NCI-H187 (cell line): Measurements from ENCODE around the gene PRKCG.

Experiments used
- DNase-seq, 2 experiments: peaks; one replicate each; lab custom pipeline; 2025; lab: John Stamatoyannopoulos, UW

Gene PRKCG

DNA sequence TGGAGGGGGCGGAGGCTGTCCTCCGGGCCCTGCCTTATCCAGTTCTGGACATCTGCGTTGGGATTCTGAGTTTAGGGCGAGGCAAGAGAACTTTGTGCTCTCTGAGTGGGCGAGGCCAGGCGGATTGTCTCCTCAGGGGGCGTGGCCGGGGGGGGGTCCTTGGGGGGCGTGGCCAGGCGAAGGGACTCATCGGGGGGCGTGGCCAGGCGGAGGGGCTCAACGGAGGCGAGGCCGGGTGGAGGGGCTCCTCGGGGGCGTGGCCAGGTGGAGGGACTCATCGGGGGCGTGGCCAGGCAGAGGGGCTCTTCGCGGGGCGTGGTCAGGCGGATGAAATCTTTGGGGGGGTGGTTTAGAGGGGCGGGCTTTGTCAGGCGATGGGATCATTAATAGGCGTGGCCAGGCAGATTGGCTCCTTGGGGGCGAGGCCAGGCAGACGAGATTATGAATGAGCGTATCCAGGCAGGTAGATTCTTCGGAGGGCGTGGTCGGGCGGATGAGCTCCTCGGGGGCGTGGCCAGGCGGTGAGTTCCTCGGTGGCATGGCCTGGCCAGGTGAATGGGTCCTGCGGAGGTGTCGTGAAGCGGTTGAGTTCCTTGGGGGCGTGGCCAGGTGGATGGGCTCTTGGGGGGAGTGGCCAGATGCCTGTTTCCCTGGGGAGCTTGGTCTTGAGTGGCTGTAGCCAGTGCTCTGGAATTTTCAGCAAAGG, 16.8 kb downstream of the PRKCG start:
- no peak for DNase-seq

- no peak for DNase-seq
Observed at GRCh38 chr19:53900191-53900860, 18.3 kb downstream of the PRKCG start.

- no peak for DNase-seq
Observed at GRCh38 chr19:53903055-53903680, 21.2 kb downstream of the PRKCG start.

DNA sequence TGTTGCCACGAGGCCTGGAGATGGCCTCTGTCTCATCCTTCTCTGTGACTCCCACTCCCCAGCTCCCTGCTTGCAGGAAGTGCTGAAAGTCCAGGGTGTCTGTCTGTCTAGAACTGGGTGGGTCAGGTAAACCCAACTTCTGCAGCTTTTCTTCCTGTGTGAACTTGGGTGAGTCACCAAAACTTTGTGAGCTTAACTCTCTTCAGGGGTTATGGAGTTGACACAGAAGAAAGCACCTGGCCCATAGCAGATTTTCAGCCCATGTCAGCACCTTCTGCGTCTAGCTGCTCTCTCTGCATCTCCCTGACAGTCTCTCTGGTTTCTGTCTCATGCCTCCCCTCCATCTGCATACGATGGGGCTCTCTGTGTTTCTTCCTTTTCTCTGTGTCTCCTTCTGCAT, 22.9 kb downstream of the PRKCG start:
- DNase-seq: no peak

DNA sequence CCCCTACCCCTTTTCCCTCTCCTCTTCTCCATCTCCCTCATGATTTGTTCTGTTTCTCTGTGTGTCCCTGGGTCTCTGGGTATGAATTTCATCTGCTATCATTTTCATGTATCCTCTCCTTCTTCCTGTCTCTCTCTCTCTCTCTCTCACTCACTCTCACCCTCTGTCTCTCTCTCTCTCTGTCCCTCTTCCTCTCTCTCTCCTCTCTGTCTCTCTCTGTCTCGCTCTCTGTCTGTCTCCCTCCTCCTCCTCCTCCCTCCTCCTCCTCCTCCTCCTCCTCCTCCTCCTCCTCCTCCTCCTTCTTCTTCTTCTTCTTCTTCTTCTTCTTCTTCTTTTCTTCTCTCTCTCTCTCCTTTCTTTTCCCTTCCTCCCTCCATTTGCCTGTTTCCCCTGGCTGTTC, 23.8 kb downstream of the PRKCG start:
- DNase-seq: no peak

GRCh38 chr19:53906211-53907192, 24.5 kb downstream of the PRKCG start:
- DNase-seq: no peak

DNA sequence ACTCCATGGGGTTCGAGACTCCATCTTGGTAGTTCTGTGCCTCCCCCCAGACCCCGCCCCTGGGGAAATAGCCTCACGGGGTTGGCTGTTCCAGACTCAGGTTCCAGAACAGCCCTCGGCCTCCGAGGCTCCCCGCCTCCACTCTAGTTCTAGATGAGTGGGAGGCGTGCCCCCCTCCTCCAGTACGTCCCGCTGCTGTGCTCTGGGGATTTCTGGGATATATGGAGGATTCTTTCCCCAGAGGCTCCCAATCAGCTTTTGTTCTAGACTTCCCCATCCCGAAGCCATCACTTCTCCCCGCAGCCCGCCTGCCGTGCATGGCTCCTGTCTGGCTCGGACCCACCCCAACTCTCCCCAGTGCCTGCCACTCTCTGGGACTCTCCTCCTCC, 25.2 kb downstream of the PRKCG start:
- DNase-seq: no peak

GRCh38 chr19:53907690-53908089, 25.7 kb downstream of the PRKCG start:
- no peak for DNase-seq

DNA sequence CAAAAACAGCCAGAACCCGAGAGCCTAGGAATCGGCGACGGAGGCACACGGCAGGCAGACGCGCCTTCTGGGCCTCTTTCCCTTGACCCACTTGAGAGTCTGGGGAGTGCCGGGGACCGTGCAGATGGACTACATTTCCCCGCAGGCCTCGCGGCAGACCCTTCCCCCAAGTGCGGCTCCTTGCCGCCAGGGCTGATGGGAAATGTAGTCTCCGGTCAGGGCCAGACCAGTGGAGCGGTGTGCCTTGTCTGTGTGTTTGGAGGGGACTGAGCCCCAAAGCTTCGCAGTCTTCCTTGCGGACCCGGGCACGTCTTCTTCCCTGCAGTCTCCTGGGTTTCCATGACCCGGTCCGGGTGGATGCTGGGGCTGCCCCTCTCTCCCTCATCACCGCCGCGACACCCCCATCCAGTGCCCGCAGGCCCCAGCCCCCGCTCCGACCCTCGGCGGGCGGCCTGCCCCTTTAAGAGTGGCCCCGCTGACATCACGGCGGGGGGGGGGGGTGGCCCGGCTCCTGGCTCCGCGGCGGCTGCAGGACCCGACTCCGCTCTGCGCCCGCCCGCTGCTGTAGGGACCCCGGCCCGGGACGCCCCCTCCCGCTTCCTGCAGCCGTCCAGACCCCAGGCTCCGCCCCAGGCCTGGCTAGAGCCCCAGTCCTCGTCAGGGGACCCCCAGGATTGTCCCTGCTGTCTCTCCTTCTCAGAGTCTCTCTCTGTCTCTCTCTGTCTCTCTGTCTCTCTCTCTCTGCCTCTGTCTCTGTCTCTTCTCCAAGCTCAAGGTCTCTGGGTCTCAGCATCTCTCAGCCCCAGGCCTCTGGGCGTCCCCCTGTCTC, 26.3 kb downstream of the PRKCG start:
- DNase-seq: no peak

GRCh38 chr19:53908935-53909415, 27.0 kb downstream of the PRKCG start, which contains the start of gene CACNG7:
TSS of gene CACNG7 (plus strand) at chr19:53909278. CDS start at chr19:53912832, 3,554 bp downstream.
- DNase-seq: no peak

- DNase-seq: no peak
Observed at GRCh38 chr19:53909471-53910169, 27.6 kb downstream of the PRKCG start.

DNA sequence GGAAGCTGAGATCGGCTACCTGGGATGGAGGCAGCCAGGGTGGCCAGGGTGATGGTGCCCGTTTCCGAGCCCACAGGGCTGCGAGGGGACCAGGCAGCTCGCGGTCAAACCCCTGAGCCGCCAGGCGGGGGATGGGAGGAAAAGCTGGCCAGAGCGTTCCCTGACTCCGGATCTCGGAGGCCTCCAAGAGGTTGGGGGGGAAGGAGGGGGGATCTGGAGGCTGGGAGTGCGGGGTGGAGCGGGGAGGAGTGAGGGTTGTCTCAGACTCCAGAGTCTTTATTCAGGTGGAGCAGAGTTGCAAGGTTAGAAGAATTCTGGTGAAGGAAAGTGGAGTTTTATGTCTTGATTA, 28.1 kb downstream of the PRKCG start:
- DNase-seq: no peak

- DNase-seq: no peak
Observed at GRCh38 chr19:53912653-53913052, 30.7 kb downstream of the PRKCG start.

DNA sequence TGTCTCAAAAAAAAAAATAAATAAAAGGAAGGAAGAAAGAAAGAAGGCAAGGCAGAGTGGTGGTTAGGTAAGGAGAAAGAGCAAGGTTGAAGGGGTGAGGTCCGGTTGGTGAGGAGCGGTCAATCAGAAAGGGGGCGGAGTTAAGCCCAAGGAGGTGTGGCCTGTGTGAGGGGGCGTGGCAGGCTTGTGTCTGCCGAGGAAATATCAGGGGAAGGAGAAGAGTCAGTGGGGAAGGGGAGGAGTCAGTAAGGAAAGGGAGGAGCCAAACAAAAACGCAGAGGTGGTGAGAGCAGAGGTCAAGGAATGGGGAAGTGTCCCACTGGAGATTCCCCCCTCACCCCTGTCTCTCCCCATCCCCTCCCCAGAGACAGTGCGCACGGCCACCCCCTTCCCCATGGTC, 33.0 kb downstream of the PRKCG start:
- DNase-seq: no peak

GRCh38 chr19:53916004-53916403, 34.0 kb downstream of the PRKCG start:
- DNase-seq: no peak

DNA sequence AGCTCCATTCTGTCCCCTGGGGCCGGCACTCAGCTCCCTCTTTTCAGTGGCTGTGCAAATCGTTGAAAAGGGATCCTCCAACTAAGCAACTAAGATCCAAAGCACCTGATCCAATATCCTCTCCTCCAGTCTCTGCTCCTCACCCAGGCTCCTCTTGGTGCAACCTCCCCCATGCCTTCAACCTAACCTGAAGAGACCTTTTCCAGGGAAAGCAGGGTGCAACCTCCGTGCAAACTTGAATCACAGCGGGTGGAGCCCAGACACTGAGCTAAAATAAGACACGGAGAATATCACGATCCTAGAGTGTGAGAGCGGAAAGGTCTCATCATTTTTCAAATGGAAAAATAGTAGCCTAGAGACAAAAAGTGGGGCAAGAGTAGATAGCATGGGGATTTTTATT, 35.4 kb downstream of the PRKCG start:
- DNase-seq: no peak

DNA sequence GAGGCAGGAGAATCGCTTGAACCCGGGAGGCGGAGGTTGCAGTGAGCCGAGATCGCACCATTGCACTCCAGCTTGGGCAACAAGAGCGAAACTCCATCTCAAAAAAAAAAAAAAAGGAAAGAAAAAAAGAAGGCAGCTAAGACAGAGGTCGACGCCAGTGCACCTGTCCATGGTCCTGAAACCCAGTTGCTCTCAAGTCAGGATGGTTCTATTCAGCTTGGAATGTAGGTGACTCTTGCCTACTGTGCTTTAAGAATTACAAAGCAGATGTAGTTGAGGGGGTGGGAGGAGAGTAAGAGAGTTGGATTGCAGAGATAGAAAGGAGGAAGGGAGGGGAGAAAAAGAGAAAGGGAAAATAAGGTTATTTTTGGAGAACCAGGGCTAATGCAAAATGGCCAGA, 45.7 kb downstream of the PRKCG start:
- DNase-seq: no peak

DNA sequence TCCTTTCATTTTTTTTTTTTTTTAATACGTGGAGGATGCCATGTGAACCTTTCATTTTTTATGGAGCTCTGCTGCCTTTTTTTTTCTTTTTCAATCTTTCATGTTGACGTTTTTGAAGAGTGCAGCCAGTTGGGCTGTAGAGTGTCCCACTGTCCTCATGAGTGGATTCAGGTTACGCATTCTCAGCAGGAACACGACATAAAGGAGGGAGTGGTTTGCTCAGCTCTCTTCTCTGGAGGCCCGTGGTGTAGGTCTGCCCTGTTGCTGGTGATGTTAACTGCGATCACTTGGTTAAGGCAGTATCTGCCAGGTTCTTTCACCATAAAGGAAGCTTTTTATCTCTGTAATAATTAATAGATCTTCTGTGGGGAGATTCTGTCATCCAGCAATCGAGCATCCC, 54.0 kb downstream of the PRKCG start:
- DNase-seq: no peak

DNA sequence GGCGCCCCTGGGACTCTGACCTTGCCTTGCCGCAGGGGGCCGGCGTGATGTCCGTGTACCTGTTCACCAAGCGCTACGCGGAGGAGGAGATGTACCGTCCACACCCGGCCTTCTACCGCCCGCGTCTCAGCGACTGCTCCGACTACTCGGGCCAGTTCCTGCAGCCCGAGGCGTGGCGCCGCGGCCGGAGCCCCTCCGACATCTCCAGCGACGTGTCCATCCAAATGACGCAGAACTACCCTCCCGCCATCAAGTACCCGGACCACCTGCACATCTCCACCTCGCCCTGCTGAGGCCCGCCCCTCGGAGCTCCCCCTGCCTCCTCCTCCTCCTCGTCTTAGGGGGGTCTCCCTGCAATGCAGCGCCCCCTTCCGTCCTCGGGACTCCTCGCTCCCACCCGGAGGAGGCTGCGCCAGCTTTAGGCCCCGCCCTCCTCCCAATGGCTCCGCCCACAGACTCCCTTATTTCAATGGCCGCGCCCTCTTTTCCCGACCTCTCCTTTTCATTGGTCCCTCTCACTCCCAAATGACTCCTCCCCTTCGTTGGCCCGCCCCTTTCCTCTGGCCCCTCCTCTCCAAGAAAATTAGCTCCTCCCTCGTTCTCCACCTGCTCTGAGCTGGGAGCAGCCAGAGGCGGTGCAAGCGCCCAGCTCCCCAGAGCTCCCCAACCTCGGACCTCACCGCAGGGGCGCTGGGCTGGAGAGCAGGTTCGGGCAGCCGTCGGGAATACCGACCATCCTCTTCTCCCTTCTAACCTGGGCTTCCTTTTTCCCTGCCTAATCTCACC, 60.2 kb downstream of the PRKCG start:
- DNase-seq: no peak

DNA sequence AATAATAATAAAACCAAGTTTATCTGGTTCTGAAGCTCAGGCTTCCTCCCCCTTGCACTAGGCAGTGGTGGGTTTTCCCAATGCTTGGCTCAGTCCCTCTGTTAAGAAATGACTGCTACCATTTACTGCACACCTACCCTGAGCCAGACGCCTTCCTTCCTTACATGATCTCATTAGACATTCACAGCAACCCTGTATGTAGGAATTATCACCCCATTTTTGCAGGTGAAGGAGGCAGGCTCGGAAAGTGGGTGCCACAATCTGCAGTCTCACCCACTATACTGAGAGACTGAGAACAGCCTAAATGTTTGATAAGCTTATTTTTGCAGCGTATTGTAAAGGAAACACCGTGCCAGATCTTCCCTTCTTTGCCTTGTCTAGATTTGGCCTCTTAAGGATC, 62.4 kb downstream of the PRKCG start:
- DNase-seq: no peak
